ENCODE measurements around the gene SCUBE1. TPM values are rescaled to one million over a fixed set of nuclear protein-coding genes. Genes with fewer than 3 reads are reported as not detected.

Gene SCUBE1
- total RNA-seq, 1 experiment from 2014 or later = 3.9 TPM

DNA sequence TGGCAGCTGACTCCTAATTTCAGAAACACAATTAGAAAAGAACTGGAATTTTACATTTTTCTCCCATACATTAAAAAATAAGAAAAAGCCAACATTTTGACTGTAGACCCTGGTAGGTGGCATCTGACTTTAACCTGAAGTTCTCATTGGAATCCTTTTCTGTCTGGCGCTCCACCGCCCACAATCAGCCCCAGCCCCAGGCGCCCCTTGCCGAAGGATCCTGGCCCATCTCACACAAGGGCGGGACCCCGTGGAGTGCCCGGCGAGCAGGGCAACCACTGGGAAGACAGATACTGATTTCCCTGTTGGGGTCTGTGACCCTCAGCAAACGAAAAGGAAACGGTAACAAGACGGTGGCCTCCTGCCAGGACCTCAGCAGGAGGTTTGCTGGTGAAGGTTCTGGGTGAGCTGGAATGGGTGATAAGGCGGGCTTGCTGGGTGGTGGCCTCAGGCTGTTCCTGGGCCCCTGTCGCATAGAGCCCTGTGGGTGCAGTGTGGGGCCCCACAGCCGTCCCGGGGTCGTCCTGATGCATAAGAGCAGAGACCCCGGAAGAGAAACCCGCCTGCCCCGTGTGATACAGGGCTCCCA, 176.1 kb downstream of the SCUBE1 start (continued):
- TF ChIP-seq, protein P1, sequence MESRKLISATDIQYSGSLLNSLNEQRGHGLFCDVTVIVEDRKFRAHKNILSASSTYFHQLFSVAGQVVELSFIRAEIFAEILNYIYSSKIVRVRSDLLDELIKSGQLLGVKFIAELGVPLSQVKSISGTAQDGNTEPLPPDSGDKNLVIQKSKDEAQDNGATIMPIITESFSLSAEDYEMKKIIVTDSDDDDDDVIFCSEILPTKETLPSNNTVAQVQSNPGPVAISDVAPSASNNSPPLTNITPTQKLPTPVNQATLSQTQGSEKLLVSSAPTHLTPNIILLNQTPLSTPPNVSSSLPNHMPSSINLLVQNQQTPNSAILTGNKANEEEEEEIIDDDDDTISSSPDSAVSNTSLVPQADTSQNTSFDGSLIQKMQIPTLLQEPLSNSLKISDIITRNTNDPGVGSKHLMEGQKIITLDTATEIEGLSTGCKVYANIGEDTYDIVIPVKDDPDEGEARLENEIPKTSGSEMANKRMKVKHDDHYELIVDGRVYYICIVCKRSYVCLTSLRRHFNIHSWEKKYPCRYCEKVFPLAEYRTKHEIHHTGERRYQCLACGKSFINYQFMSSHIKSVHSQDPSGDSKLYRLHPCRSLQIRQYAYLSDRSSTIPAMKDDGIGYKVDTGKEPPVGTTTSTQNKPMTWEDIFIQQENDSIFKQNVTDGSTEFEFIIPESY (IDR thresholded peaks at IDR 0.05; ENCODE audit: extremely low read depth, insufficient replicate concordance, low read length) = no peak
- TF ChIP-seq, protein P2, sequence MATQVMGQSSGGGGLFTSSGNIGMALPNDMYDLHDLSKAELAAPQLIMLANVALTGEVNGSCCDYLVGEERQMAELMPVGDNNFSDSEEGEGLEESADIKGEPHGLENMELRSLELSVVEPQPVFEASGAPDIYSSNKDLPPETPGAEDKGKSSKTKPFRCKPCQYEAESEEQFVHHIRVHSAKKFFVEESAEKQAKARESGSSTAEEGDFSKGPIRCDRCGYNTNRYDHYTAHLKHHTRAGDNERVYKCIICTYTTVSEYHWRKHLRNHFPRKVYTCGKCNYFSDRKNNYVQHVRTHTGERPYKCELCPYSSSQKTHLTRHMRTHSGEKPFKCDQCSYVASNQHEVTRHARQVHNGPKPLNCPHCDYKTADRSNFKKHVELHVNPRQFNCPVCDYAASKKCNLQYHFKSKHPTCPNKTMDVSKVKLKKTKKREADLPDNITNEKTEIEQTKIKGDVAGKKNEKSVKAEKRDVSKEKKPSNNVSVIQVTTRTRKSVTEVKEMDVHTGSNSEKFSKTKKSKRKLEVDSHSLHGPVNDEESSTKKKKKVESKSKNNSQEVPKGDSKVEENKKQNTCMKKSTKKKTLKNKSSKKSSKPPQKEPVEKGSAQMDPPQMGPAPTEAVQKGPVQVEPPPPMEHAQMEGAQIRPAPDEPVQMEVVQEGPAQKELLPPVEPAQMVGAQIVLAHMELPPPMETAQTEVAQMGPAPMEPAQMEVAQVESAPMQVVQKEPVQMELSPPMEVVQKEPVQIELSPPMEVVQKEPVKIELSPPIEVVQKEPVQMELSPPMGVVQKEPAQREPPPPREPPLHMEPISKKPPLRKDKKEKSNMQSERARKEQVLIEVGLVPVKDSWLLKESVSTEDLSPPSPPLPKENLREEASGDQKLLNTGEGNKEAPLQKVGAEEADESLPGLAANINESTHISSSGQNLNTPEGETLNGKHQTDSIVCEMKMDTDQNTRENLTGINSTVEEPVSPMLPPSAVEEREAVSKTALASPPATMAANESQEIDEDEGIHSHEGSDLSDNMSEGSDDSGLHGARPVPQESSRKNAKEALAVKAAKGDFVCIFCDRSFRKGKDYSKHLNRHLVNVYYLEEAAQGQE (IDR thresholded peaks at IDR 0.05; ENCODE audit: low read depth) = no peak
- TF ChIP-seq ELF1 (IDR thresholded peaks at IDR 0.05; ENCODE audit: borderline replicate concordance, low read depth) = no peak
- no peak for TF ChIP-seq TCF7L2 (IDR thresholded peaks at IDR 0.05; ENCODE audit: borderline replicate concordance, extremely low read depth, insufficient read depth, insufficient read length)
- TF ChIP-seq YY1 (IDR thresholded peaks at IDR 0.05; ENCODE audit: extremely low read depth, insufficient replicate concordance, low read depth, low read length) = no peak

All from HCT116 (cell line).